Mesenchymal stem cell (in vitro differentiated cells and primary cell): Measurements from ENCODE around the gene MNT. TPM values are rescaled to one million over a fixed set of nuclear protein-coding genes. Genes with fewer than 3 reads are reported as not detected.
A peak's percentile ranks its signal among the peaks of the same experiment; 100 is the strongest.
"Not testable (repeated sequence)": the region's sequence is repeated elsewhere in the genome, so short reads cannot be mapped to it uniquely, and the experiment has no call there.

ENCODE experiments used
- DNase-seq: peaks from one replicate; pipeline ENCODE4 v3.0.0-alpha.2; 2013
- H2AFZ ChIP-seq: one replicate; pipeline ENCODE4 v1.6.1; 2013; ENCODE audit warnings: low read depth, mild to moderate bottlenecking, control low read depth, inconsistent platforms, low read length, moderate library complexity
- H2AK5ac ChIP-seq: 2 replicates; pipeline ENCODE4 v1.6.1; 2013; ENCODE audit warnings: low read length, moderate library complexity, mild to moderate bottlenecking, inconsistent platforms; ENCODE audit not compliant: severe bottlenecking
- H2BK120ac ChIP-seq: one replicate; pipeline ENCODE4 v1.6.1; 2013; ENCODE audit warnings: low read depth, mild to moderate bottlenecking, inconsistent platforms, low read length, moderate library complexity
- H2BK12ac ChIP-seq, 2 experiments: one replicate each; pipeline ENCODE4 v1.6.1; 2013; ENCODE audit warnings: inconsistent platforms in 2 of 2, low read length in 2 of 2, mild to moderate bottlenecking in 2 of 2, moderate library complexity in 2 of 2, control low read depth in 1 of 2
- H2BK15ac ChIP-seq: one replicate; pipeline ENCODE4 v1.6.1; 2013; ENCODE audit warnings: mild to moderate bottlenecking, low read depth, inconsistent platforms; ENCODE audit not compliant: poor library complexity, severe bottlenecking
- H2BK5ac ChIP-seq: 2 replicates; pipeline ENCODE4 v1.6.1; 2013; ENCODE audit warnings: low read depth, mild to moderate bottlenecking, low read length, control low read depth, inconsistent platforms; ENCODE audit not compliant: poor library complexity, severe bottlenecking
- H3K14ac ChIP-seq, 2 experiments: one replicate each; pipeline ENCODE4 v1.6.1; 2013; ENCODE audit warnings: inconsistent platforms in 2 of 2, low read length in 2 of 2, control low read depth in 1 of 2, mild to moderate bottlenecking in 1 of 2, moderate library complexity in 1 of 2
- H3K18ac ChIP-seq, 2 experiments: one replicate each; pipeline ENCODE4 v1.6.1; 2013; ENCODE audit warnings: inconsistent platforms in 2 of 2, low read length in 2 of 2, control low read depth in 1 of 2, low read depth in 1 of 2, mild to moderate bottlenecking in 1 of 2
- H3K23ac ChIP-seq, 2 experiments: one replicate each; pipeline ENCODE4 v1.6.1; 2013; ENCODE audit warnings: inconsistent platforms in 2 of 2, low read length in 2 of 2, mild to moderate bottlenecking in 2 of 2, moderate library complexity in 2 of 2, control low read depth in 1 of 2
- H3K27ac ChIP-seq: 2 replicates; pipeline ENCODE4 v1.5.1; 2013; ENCODE audit warnings: mild to moderate bottlenecking, moderate library complexity, low read length, control low read depth, inconsistent platforms; ENCODE audit not compliant: poor library complexity, severe bottlenecking
- H3K27me3 ChIP-seq, 2 experiments: 2 replicates each; pipeline versions ENCODE4 v1.6.1 to v1.7.0; 2013; ENCODE audit warnings: low read length in 2 of 2, mild to moderate bottlenecking in 2 of 2, moderate library complexity in 2 of 2, control low read depth in 1 of 2, inconsistent platforms in 1 of 2; ENCODE audit not compliant: control insufficient read depth in 1 of 2, insufficient read depth in 1 of 2
- H3K36me3 ChIP-seq, 2 experiments: 2 replicates each; pipeline versions ENCODE4 v1.6.1 to v1.7.0; 2013; ENCODE audit warnings: low read length in 2 of 2, control low read depth in 1 of 2, inconsistent platforms in 1 of 2, low read depth in 1 of 2, mild to moderate bottlenecking in 1 of 2; ENCODE audit not compliant: insufficient read depth in 2 of 2, control insufficient read depth in 1 of 2
- H3K4ac ChIP-seq, 2 experiments: one replicate each; pipeline ENCODE4 v1.6.1; 2013; ENCODE audit warnings: inconsistent platforms in 2 of 2, low read length in 2 of 2, mild to moderate bottlenecking in 2 of 2, moderate library complexity in 2 of 2, control low read depth in 1 of 2, low read depth in 1 of 2
- H3K4me1 ChIP-seq: 2 replicates; pipeline ENCODE4 v1.6.1; 2013; ENCODE audit warnings: low read depth, low read length, control low read depth; ENCODE audit not compliant: control insufficient read depth, insufficient read depth
- H3K4me2 ChIP-seq: 2 replicates; pipeline ENCODE4 v1.6.1; 2013; ENCODE audit warnings: low read length, mild to moderate bottlenecking, inconsistent platforms; ENCODE audit not compliant: poor library complexity, severe bottlenecking
- H3K4me3 ChIP-seq, 2 experiments: 2 replicates each; pipeline versions ENCODE4 v1.5.1 to v1.7.0; 2013; ENCODE audit warnings: low read length in 2 of 2, mild to moderate bottlenecking in 2 of 2, control low read depth in 1 of 2, low read depth in 1 of 2; ENCODE audit not compliant: insufficient read depth in 1 of 2
- H3K79me1 ChIP-seq: replicated peaks from 2 replicates; pipeline ENCODE4 v1.6.1; 2013; ENCODE audit warnings: mild to moderate bottlenecking, control low read depth, low read length, inconsistent platforms; ENCODE audit not compliant: poor library complexity, severe bottlenecking
- H3K9ac ChIP-seq: 2 replicates; pipeline ENCODE4 v1.7.0; 2013; ENCODE audit warnings: mild to moderate bottlenecking, low read length, moderate library complexity
- H3K9me3 ChIP-seq: 2 replicates; pipeline ENCODE4 v1.7.0; 2013; ENCODE audit warnings: mild to moderate bottlenecking, low read length; ENCODE audit not compliant: control insufficient read depth
- H4K8ac ChIP-seq: one replicate; pipeline ENCODE4 v1.6.1; 2013; ENCODE audit warnings: inconsistent platforms, mild to moderate bottlenecking, low read length, moderate library complexity
- H4K91ac ChIP-seq: one replicate; pipeline ENCODE4 v1.6.1; 2013; ENCODE audit warnings: mild to moderate bottlenecking, low read length, inconsistent platforms
- WGBS: methylation state at CpG from one replicate; pipeline ENCODE4 v1.1.7; 2013; ENCODE audit warnings: mixed read lengths; 5-methylcytosine and 5-hydroxymethylcytosine counted together
- polyA plus RNA-seq, 2 experiments: library from polyadenylated mRNA; stranded (reverse); fragments of 200-250 nt; gene quantifications; one replicate each; pipeline ENCODE4 v1.2.3, GENCODE V29; 2013

MNT gene, protein sequence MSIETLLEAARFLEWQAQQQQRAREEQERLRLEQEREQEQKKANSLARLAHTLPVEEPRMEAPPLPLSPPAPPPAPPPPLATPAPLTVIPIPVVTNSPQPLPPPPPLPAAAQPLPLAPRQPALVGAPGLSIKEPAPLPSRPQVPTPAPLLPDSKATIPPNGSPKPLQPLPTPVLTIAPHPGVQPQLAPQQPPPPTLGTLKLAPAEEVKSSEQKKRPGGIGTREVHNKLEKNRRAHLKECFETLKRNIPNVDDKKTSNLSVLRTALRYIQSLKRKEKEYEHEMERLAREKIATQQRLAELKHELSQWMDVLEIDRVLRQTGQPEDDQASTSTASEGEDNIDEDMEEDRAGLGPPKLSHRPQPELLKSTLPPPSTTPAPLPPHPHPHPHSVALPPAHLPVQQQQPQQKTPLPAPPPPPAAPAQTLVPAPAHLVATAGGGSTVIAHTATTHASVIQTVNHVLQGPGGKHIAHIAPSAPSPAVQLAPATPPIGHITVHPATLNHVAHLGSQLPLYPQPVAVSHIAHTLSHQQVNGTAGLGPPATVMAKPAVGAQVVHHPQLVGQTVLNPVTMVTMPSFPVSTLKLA
- polyA plus RNA-seq (2013, experiment 1 of 2) = 21.1 TPM
- 19.7 TPM for polyA plus RNA-seq (2013, experiment 2 of 2)

GRCh38 chr17:2400877-2401425 lies at the start of gene MNT:
MNT (minus strand) TSS chr17:2401060; CDS start chr17:2400712, 348 bp downstream.
- Histone ChIP-seq H4K91ac (peak within 1 kb of the TSS; percentile 94), H3K4me2 (peak within 1 kb of the TSS; percentile 93), H2BK5ac (peak within 1 kb of the TSS; percentile 94), H2BK120ac (peak within 1 kb of the TSS; percentile 93), H3K14ac (peak within 1 kb of the TSS; percentile 82 to 98), H3K9ac (peak within 1 kb of the TSS; percentile 98), H2AK5ac (peak within 1 kb of the TSS; percentile 35), H3K27me3 (no peaks in the 10 kb centered on the region), H3K4me1 (peaks cover 42% of the 10 kb centered on the region), H4K8ac (peak within 1 kb of the TSS; percentile 94), H2AFZ (no peak within 1 kb of the TSS), H3K79me1 (peaks cover 4% of the 10 kb centered on the region), H2BK12ac (peak within 1 kb of the TSS; percentile 18 to 92), H2BK15ac (peak within 1 kb of the TSS; percentile 98), H3K23ac (peak within 1 kb of the TSS in 1 of 2 experiments; percentile 96), H3K36me3 (no peaks in the 10 kb centered on the region), H3K27ac (peak within 1 kb of the TSS; percentile 98), H3K4me3 (peak within 1 kb of the TSS; percentile 72 to 89), H3K9me3 (no peaks in the 10 kb centered on the region), H3K4ac (peak within 1 kb of the TSS; percentile 85 to 94), H3K18ac (peak within 1 kb of the TSS; percentile 78 to 94)
- DNase-seq = peak; percentile 95
- 1% methylated on average over 38 of the region's 51 CpGs for WGBS

GRCh38 chr17:2450016-2450650 lies 49.3 kb upstream of the MNT start:
- H3K4me2 ChIP-seq = no peak overlapping the region
- H4K91ac ChIP-seq = no peak overlapping the region
- H2AK5ac ChIP-seq = no peak overlapping the region
- no peaks in the 10 kb centered on the region for H3K9me3 ChIP-seq
- no peak overlapping the region for H3K4ac ChIP-seq
- no peak overlapping the region for H2AFZ ChIP-seq
- peaks cover 3 to 4% of the 10 kb centered on the region in 2 experiments for H3K36me3 ChIP-seq
- 100% methylated on average over 4 of the region's 5 CpGs for WGBS
- no peak overlapping the region for H3K4me3 ChIP-seq
- no peak overlapping the region for H2BK5ac ChIP-seq
- H3K4me1 ChIP-seq = peaks cover 1% of the 10 kb centered on the region
- H3K9ac ChIP-seq = no peak overlapping the region
- H2BK120ac ChIP-seq = no peak overlapping the region
- no peak overlapping the region for H3K27ac ChIP-seq
- no peak overlapping the region for H4K8ac ChIP-seq
- DNase-seq = no peak
- H3K79me1 ChIP-seq = no peaks in the 10 kb centered on the region
- H3K27me3 ChIP-seq = no peaks in the 10 kb centered on the region
- no peak overlapping the region for H2BK15ac ChIP-seq
- H2BK12ac ChIP-seq = no peak overlapping the region
- H3K18ac ChIP-seq = no peak overlapping the region
- no peak overlapping the region for H3K14ac ChIP-seq
- no peak overlapping the region for H3K23ac ChIP-seq

GRCh38 chr17:2449486-2449885 lies 48.6 kb upstream of the MNT start:
- Histone ChIP-seq H3K79me1 (no peaks in the 10 kb centered on the region), H3K36me3 (peaks cover 3 to 4% of the 10 kb centered on the region in 2 experiments), H3K4ac (no peak overlapping the region), H2AK5ac (no peak overlapping the region), H2BK120ac (no peak overlapping the region), H3K14ac (no peak overlapping the region), H3K4me3 (no peak overlapping the region), H3K9me3 (no peaks in the 10 kb centered on the region), H2BK15ac (no peak overlapping the region), H2AFZ (no peak overlapping the region), H3K27me3 (no peaks in the 10 kb centered on the region), H2BK12ac (no peak overlapping the region), H3K4me1 (peaks cover 1% of the 10 kb centered on the region), H3K27ac (no peak overlapping the region), H3K9ac (no peak overlapping the region), H3K4me2 (no peak overlapping the region), H4K8ac (no peak overlapping the region), H4K91ac (no peak overlapping the region), H3K23ac (no peak overlapping the region), H3K18ac (no peak overlapping the region), H2BK5ac (no peak overlapping the region)
- 89% methylated on average over 1 of the region's 2 CpGs for WGBS
- no peak for DNase-seq

GRCh38 chr17:2447479-2447878 lies 46.6 kb upstream of the MNT start:
- H3K27me3 ChIP-seq, DNase-seq, H3K18ac ChIP-seq, H3K9ac ChIP-seq, H3K27ac ChIP-seq, H2BK15ac ChIP-seq, H3K79me1 ChIP-seq, H3K14ac ChIP-seq, H3K23ac ChIP-seq, H4K8ac ChIP-seq, H2BK12ac ChIP-seq, H2AK5ac ChIP-seq, H3K9me3 ChIP-seq, H2BK120ac ChIP-seq, H4K91ac ChIP-seq, H3K4ac ChIP-seq, H3K4me2 ChIP-seq, H3K4me1 ChIP-seq, H3K4me3 ChIP-seq, H2AFZ ChIP-seq, H2BK5ac ChIP-seq, H3K36me3 ChIP-seq: not testable (repeated sequence)
- no CpG with 5 or more reads among the region's 29 CpGs for whole genome bisulfite sequencing
